GM12892 (cell line): ENCODE results near the gene ITPR1.
"Not testable (repeated sequence)": the region's sequence is repeated elsewhere in the genome, so short reads cannot be mapped to it uniquely, and the experiment has no call there.

Source experiments
- DNase-seq: peaks from one replicate; pipeline ENCODE4 v3.0.0; 2011; ENCODE audit not compliant: insufficient read length
- FAIRE-seq: peaks from 2 replicates; lab custom pipeline; 2011; peaks lifted over from hg19 to GRCh38; lab: Jason Lieb, UNC
- POLR2A ChIP-seq: IDR thresholded peaks from 2 replicates; pipeline ENCODE4 v1.6.1; 2011; ENCODE audit warnings: low read depth, low read length, control low read depth
- POLR2AphosphoS5 ChIP-seq: IDR thresholded peaks from 2 replicates; pipeline ENCODE4 v1.6.1; 2011; ENCODE audit warnings: low read depth, low read length, control low read depth
- TAF1 ChIP-seq: IDR thresholded peaks from 2 replicates; pipeline ENCODE4 v1.6.1; 2011; ENCODE audit warnings: low read depth, mild to moderate bottlenecking, control low read depth, low read length, borderline replicate concordance

The ITPR1 gene

DNA sequence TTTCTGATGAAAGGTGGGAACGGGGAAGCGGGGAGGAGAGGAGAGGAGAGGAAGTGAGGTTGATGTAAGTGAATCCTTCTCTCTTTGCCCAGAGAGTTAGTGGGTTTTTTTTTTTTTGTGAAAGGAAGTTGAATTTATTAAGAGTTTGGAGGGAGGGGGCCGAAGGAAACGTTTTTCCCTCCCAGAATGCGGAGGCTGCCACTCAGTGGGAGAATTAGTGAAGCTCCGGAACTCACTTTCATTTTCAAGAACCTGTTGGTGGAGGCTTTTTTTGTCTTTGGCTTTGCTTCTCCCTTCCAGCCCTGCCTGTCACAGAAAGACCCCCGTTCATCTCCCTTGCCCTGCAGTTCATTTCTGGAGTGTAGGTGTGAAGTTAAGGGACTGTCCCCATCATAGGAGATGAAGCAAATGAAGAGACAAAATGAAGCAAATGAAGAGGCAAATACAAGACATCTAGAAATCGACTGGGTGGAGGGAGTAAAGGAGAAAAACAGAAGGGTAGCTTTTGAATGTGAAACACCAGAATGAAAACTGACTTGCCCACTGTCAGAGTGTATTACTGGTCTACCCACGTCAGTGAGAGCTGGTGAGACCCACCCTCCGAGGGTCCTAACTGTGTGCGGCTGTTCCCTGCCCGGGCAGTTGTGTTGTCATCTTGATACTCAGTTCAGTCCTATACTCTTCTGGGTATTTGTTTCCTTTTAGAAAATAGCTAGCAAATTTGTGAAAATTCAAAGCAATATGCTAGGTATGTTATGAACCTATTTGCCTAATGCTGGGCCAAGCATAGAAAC lies 91.5 kb downstream of the ITPR1 start:
- no peak for TF ChIP-seq POLR2A
- TF ChIP-seq POLR2AphosphoS5, result no peak
- TF ChIP-seq TAF1, result no peak
- DNase-seq (no peak), FAIRE-seq (peak; percentile 83)

DNA sequence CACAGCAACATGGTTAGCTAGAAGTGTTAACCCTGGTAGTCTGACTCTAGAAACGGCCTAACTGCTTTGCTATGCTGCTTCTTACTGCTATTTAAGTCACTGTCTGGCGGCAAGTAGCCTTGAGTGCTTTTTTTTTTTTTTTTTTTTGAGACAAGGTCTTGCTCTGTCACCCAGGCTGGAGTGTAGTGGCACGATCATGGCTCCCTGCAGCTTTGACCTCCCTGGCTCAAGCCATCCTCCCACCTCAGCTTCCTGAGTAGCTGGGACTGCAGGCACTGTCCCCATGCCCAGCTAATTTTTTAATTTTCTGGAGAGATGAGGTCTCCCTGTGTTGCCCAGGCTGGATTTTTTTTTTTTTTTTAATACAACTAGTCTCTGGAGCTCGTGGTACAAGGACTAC lies 93.2 kb downstream of the ITPR1 start:
- TF ChIP-seq POLR2AphosphoS5 (no peak), TAF1 (no peak), POLR2A (no peak)
- no peak for FAIRE-seq
- no peak for DNase-seq

- DNase-seq (no peak), FAIRE-seq (no peak)
- no peak for TF ChIP-seq POLR2A
- no peak for TF ChIP-seq POLR2AphosphoS5
- no peak for TF ChIP-seq TAF1
These were observed 94.1 kb downstream of the ITPR1 start for GRCh38 chr3:4587061-4587837.

GRCh38 chr3:4587838-4588105 lies 94.6 kb downstream of the ITPR1 start:
- TF ChIP-seq POLR2A (no peak), POLR2AphosphoS5 (no peak), TAF1 (no peak)
- no peak for DNase-seq
- FAIRE-seq, result no peak

DNA sequence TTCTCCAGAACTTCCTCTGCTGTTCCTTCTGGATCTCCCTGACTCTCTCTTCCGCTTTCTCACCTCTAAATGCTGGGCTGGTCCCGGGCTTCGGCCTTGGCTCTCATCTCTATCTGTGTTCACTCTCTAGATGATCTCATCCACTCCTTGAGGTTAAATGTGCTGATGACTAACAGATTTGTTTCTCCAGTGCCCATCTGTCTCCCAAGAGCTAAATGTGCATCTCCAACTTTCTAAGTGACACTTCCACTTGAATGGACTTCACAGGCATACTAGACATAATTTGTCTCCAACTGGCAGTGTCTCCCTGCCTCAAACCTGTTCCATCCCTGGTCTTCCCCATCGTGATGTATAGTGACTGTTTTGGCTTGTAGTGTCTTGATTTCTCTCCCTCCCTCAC lies 95.3 kb downstream of the ITPR1 start:
- TF ChIP-seq POLR2AphosphoS5, result no peak
- TF ChIP-seq POLR2A, result no peak
- no peak for TF ChIP-seq TAF1
- DNase-seq (no peak), FAIRE-seq (no peak)

DNA sequence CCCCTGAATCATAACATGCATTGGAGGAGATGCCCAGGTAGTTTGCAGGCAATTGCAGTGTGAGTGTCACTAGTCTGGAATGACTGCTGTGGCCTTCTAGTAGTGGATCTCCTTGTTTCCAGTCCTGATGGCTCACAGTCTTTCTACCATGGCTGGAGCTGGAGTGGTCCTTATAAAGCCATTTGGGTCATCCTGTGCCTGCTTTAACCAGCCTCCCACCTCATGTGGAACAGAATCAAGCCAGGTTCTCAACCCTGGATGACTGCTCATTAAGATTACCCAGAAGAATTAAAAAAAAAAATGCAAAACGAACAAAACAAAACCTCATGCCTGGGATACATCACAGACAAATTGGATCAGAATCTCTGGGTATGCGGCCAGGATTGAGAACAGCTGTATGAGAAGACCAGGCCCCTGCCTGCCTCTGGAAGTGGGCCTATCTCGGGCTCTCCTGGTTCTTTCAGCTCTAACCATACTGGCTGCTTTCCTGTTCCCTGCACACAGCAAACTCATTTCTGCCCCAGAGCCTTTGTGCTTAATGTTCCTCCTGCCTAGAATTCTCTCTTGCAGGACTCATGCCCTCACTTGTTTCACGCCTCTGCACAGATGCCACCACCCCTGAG lies 96.4 kb downstream of the ITPR1 start:
- TF ChIP-seq POLR2A (no peak), TAF1 (no peak), POLR2AphosphoS5 (no peak)
- FAIRE-seq, result no peak

DNA sequence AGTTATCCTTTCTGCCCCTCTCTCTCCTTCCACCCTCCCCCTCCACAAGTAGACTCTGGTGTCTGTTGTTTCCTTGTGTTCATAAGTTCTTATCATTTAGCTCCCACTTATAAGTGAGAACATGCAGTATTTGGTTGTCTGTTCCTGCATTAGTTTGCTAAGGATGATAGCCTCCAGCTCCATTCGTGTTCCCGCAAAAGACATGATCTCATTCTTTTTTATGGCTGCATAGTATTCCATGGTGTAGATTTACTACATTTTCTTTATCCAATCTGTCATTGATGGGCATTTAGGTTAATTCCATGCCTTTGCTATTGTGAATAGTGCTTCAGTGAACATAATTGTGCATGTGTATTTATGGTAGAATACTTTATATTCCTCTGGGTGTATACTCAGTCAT lies 97.7 kb downstream of the ITPR1 start:
- FAIRE-seq, DNase-seq: not testable (repeated sequence)

More for the DNA sequence above, 96.4 kb downstream of the ITPR1 start:
- no peak for DNase-seq

DNA sequence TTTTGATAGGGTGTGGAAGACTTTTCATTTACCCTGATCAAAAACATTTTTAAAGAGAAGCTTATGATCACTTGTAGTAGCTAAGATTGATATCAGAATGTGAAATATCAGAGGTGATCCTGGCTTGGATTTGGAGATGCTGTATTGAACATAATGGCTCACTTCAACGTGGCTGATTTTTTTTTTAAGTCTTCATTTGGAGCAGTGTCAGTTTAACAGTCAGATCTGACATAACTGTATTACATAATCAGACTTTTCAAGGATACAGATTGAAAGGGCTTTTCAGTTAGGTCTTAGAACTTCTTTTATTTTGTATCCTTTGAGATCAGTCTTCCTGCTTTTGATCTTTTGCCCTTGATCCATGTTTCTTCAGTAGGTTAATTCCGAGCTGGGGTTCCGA lies 98.5 kb downstream of the ITPR1 start:
- DNase-seq (no peak), FAIRE-seq (no peak)
- no peak for TF ChIP-seq POLR2A
- no peak for TF ChIP-seq POLR2AphosphoS5
- no peak for TF ChIP-seq TAF1

DNA sequence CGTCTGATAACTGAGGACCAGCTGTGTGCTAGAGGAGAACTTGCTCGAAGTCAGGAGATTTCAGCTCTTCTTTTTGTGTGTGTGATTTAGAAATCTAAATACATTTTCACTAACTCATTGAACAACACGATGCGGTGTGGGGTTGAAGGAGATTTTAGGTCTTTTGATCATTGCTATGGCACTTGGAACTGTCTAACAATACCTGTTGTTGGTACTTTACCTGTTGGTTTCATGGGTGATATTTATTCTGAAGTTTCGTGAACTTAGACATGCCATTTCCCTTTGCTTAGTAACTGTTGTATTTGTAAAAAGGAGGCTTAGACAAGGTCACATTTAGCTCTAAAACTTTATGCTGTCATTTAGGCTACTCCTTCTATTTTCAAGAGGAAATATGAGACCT lies 99.9 kb downstream of the ITPR1 start:
- DNase-seq (no peak), FAIRE-seq (no peak)
- TF ChIP-seq TAF1 (no peak), POLR2AphosphoS5 (no peak), POLR2A (no peak)

DNA sequence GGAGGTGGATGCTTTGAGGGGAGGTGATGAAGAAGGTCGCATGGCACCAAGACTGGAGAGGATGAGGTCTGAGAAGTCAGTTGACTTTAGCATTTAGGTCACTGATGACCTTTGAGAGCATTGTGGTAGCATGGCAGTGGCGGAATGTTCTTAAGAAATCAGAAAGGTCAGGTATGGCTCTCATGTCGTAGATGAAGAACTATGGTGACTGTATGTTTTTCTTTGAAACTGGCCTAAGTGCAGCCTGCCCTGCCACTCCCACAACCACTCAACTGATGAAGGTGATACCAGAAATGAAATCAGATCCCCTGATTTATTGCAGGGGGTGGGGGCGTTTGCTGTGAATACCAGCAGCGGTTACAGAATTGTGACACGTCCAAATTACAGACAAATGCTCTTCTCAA lies 102.6 kb downstream of the ITPR1 start:
- DNase-seq (no peak), FAIRE-seq (no peak)
- TF ChIP-seq POLR2AphosphoS5 (no peak), TAF1 (no peak), POLR2A (no peak)

GRCh38 chr3:4596612-4597011 lies 103.5 kb downstream of the ITPR1 start:
- FAIRE-seq, result no peak
- TF ChIP-seq POLR2AphosphoS5 (no peak), TAF1 (no peak), POLR2A (no peak)
- DNase-seq, result no peak

- TF ChIP-seq TAF1, result no peak
- TF ChIP-seq POLR2A, result no peak
- TF ChIP-seq POLR2AphosphoS5, result no peak
- FAIRE-seq, result no peak
- no peak for DNase-seq
These were observed 104.2 kb downstream of the ITPR1 start for GRCh38 chr3:4597208-4597985.

DNA sequence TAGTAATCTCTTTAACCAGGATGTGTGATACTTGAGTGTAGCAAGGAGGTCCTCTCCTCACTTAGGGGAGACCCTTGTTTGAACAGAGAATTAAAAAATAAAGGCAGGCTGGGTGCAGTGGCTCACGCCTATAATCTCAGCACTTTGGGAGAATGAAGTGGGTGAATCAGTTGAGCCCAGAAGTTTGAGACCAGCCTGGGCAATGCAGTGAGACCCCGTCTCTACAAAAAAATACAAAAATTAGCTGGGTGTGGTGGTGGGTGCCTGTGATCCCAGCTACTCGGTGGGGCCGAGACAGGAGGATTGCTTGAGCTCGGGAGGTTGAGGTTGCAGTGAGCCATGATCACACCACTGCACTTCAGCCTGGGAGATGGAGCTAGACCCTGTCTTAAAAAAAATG lies 105.1 kb downstream of the ITPR1 start:
- FAIRE-seq, result not testable (repeated sequence)

More for the DNA sequence above, 105.1 kb downstream of the ITPR1 start:
- DNase-seq, result not testable (repeated sequence)
